ENCODE results near the gene SPPL2A. TPM values are rescaled to one million over a fixed set of nuclear protein-coding genes. Genes with fewer than 3 reads are reported as not detected.

The SPPL2A gene
- total RNA-seq, 1 donor from 2014 or later = 78.0 TPM

GRCh38 chr15:50735156-50735555, 30.4 kb downstream of the SPPL2A start:
- Histone ChIP-seq H3K4me1 (no peaks in the 10 kb centered on the region), H3K9me3 (replicated peaks) (no peaks in the 10 kb centered on the region), H3K4me3 (no peak overlapping the region), H3K36me3 (peaks cover 85% of the 10 kb centered on the region), H3K27me3 (ENCODE audit: low read depth) (no peaks in the 10 kb centered on the region), H3K27ac (replicated peaks) (no peak overlapping the region)
- no peak for TF ChIP-seq CTCF (IDR thresholded peaks at IDR 0.05; ENCODE audit: borderline replicate concordance)
- intact Hi-C loops (cut with micrococcal nuclease) = no loop called here
- DNase-seq = no peak

- no peak for DNase-seq
- H3K27ac ChIP-seq (replicated peaks) = no peak overlapping the region
- intact Hi-C loops (cut with micrococcal nuclease) = no loop called here
- no peaks in the 10 kb centered on the region for H3K4me1 ChIP-seq
- H3K36me3 ChIP-seq = peaks cover 93% of the 10 kb centered on the region
- TF ChIP-seq CTCF (IDR thresholded peaks at IDR 0.05; ENCODE audit: borderline replicate concordance) = no peak
- no peaks in the 10 kb centered on the region for H3K27me3 ChIP-seq (ENCODE audit: low read depth)
- no peak overlapping the region for H3K4me3 ChIP-seq
- no peaks in the 10 kb centered on the region for H3K9me3 ChIP-seq (replicated peaks)
Observed at GRCh38 chr15:50726315-50726714, 39.2 kb downstream of the SPPL2A start.

- no peaks in the 10 kb centered on the region for H3K9me3 ChIP-seq (replicated peaks)
- peak overlapping the region; percentile 38 for H3K27ac ChIP-seq (replicated peaks)
- TF ChIP-seq CTCF (IDR thresholded peaks at IDR 0.05; ENCODE audit: borderline replicate concordance) = no peak
- no peak overlapping the region for H3K4me3 ChIP-seq
- no peak for DNase-seq
- peaks cover 9% of the 10 kb centered on the region for H3K4me1 ChIP-seq
- no peaks in the 10 kb centered on the region for H3K27me3 ChIP-seq (ENCODE audit: low read depth)
- peaks cover 65% of the 10 kb centered on the region for H3K36me3 ChIP-seq
- intact Hi-C loops (cut with micrococcal nuclease) = no loop called here
Observed at GRCh38 chr15:50718700-50719125, 46.8 kb downstream of the SPPL2A start.

- no peak for DNase-seq
- Histone ChIP-seq H3K4me3 (no peak overlapping the region), H3K36me3 (peaks cover 16% of the 10 kb centered on the region), H3K9me3 (replicated peaks) (no peaks in the 10 kb centered on the region), H3K27me3 (ENCODE audit: low read depth) (no peaks in the 10 kb centered on the region), H3K4me1 (peaks cover 53% of the 10 kb centered on the region), H3K27ac (replicated peaks) (peak overlapping the region; percentile 86)
- no peak for TF ChIP-seq CTCF (IDR thresholded peaks at IDR 0.05; ENCODE audit: borderline replicate concordance)
- intact Hi-C loops (cut with micrococcal nuclease) = no loop called here
Observed at GRCh38 chr15:50712018-50712417, 53.5 kb downstream of the SPPL2A start.

- Histone ChIP-seq H3K36me3 (peaks cover 19% of the 10 kb centered on the region), H3K4me3 (no peak overlapping the region), H3K9me3 (replicated peaks) (no peaks in the 10 kb centered on the region), H3K4me1 (peaks cover 48% of the 10 kb centered on the region), H3K27me3 (ENCODE audit: low read depth) (no peaks in the 10 kb centered on the region), H3K27ac (replicated peaks) (peak overlapping the region; percentile 86)
- intact Hi-C loops (cut with micrococcal nuclease) = no loop called here
- DNase-seq = no peak
- no peak for TF ChIP-seq CTCF (IDR thresholded peaks at IDR 0.05; ENCODE audit: borderline replicate concordance)
Observed at GRCh38 chr15:50710585-50710984, 54.9 kb downstream of the SPPL2A start.
